HuH-7.5 (cell line): ENCODE results near the gene STK11.

Experiments
- DNase-seq: peaks from one replicate; pipeline ENCODE4 v3.0.0; 2011; ENCODE audit warnings: low spot score

The STK11 gene

GRCh38 chr19:1251330-1252220 lies 46.0 kb downstream of the STK11 start:
- no peak for DNase-seq

DNA sequence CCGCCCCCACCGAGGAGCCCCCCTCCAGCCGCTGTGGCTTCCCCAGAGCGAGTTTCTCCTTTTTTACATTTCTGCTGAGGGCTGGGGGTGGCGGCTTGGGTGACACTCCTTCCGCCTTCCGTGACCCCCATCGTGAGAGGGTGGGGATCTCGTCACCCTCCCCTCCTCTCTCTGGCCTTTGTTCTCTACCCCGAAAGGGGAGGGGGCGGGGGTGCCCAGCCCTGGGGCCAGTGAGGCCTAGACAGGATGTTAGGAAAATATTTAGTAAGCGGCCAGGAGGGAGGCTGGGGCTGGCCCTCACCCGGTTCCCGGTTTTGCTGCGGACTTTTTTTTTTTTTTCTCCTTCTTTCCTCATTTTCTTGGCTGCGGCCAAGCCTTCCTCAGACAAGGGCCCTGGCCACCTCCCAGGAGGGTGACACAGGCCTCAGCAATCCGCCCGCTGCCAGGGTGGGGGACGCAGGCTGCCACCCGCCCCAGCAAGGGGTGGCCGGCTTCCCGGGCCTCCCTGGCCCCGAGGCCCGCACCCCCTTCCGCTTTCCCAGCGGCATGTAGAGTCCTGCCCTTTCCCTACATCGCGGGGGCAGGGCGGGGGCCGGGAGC lies 46.7 kb downstream of the STK11 start:
- no peak for DNase-seq

DNA sequence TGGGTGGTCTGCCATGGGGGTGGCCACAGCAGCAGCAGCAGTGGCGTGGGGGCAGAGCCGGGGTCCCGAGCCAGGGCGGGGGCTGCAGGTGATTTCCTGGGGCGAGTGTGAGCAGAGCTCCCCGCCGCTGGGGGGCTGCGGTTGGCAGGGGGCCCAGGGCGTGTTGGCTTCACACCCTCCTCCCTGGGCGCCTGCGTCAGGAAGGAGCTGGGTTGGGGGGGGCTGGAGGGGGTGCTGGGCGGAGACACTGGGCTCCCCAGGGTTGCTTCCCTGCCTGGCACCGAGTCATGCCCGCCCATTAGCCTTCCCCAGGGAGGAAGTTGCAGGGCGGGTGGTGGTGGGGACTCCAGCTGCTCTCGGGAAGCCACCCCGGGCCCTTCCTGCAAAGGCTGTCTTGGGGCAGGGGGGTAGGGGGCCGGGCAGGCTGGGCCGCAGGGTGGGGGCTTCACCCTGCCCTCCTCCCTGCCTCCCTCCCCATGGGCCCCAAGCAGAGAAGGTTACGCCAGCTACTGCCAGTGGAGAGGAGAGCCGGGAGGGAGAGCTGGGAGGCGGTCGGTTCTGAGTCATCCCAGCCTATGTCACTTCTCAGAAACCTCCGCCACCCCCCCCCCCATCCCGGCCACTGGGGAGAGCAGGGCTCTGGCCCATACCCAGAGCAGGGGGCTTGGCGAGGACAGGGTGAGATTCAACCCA lies 47.4 kb downstream of the STK11 start:
- DNase-seq, result no peak

DNA sequence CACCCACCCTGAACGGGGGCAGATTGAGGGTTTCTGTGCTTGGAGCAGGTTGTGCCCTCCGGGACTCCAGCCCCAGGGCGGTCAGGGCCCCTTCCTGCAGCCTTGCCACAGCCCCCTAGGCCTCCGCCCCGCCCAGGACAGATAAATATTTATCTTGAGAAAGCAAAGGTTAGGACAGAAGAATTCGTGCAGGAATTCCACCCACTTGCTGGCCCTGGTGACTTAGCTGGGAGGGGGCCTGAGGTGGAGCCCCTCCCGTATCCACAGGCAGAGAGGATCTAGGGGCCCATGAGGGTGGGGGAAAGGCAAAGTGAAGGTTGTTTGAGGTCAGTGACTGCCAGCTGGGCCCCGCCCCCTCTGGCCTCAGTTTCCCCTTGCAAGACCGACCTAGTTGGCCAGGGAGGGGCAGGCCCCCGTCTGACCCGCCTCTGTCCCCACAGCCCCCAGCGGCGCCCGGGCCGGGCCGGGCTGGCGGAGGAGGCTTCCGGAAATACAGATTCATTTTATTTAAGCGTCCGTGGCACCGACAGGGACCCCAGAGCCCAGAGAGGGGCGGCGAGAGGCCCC lies 48.0 kb downstream of the STK11 start:
- no peak for DNase-seq

GRCh38 chr19:1254081-1254527 lies 48.5 kb downstream of the STK11 start:
- no peak for DNase-seq

DNA sequence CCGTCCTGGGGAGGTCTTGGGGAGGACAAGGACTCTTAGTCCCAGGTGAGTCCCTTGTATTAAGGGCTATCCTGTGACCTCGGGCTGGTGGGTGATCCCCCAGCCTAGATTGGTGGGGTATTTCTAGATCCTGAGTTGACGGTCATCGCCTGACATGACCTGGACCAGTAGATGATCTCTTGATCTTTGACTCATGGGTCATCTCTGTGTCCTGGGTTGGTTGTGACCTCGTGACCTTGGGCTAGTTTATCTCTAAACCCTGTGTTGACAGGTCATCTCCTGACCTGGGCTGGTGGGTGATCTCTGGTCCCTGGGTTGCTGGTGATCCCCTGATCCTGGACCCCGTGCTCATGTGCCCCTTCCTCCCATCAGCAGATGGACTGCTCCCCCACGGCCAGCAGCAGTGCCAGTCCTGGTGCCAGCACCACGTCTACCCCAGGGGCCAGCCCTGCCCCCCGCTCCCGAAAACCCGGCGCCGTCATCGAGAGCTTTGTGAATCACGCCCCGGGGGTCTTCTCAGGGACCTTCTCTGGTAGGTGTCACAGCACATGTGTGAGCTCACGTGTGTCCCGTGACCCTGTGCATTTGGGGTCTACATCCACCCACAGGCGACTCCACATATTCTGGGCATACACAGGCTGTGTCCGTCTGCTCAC lies 49.1 kb downstream of the STK11 start:
- no peak for DNase-seq

DNA sequence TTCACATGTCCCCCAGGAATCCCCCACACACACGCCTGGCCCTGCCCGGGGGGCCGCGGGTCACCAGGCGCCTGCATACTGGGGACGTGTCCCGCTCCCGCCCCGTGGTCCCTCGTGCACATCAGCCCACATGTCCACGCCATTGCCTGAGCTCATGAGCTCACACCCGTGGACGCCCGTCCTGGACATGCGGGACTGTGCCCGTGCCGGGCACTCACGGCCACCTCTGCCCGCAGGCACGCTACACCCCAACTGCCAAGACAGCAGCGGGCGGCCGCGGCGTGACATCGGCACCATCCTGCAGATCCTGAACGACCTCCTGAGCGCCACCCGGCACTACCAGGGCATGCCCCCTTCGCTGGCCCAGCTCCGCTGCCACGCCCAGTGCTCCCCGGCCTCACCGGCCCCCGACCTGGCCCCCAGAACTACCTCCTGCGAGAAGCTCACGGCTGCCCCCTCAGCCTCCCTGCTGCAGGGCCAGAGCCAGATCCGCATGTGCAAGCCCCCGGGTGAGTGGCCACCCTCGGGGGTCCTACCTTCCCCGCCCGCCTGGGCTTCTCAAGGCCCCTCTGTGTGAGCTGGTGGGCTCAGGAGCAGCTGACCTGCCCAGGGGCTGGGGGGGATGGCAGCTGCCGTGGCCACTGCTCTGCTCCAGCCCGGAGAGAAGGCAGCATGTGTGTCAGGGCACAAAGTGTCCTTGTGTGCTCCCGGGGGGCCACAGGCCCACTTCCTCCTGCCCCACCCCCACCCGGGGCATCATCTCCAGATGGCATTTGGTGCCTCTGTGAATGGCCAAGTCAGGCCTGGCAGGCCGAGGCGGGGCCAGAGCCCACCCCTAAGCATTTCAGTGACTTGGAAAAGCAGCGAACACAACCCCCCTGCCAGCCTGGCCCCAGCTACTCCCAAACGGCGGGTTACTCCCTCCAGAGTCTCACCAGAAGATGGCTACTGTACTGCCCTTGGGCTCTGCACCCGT lies 49.9 kb downstream of the STK11 start:
- no peak for DNase-seq

- DNase-seq, result no peak
These were observed 51.3 kb downstream of the STK11 start for GRCh38 chr19:1256646-1257474.

DNA sequence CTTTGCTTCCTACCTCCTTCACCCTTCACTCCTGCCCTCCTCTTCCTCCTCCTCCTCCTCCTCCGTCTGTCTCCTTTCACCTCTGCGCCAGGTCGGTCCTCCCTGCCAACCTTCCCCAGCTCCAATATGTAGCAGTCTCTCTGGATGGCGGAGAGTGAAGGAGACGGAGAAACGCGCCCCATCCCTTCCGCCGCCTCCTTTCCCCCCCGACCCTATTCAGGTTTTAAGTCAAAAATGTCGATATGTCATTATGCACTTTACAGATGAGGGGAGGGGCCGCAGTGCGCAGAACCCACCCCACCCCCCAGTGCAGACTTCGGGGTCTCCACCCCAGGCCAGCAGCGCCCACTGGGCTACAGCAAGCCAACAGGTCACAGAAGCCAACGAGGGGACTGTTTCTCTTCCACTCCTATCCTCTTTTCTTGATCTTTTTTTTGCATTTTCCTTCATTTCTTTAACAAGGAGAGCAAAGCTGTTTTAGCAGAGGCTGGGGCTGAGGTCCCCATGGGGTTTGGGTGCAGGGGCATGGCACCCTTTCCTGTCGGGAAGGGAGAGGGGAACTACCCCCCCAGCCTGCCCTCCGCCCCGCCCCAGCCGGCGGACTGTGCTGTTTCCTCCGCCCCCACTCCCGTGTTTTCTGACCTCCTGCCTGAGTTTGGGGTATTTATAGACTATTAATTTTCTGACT lies 52.0 kb downstream of the STK11 start:
- no peak for DNase-seq

DNA sequence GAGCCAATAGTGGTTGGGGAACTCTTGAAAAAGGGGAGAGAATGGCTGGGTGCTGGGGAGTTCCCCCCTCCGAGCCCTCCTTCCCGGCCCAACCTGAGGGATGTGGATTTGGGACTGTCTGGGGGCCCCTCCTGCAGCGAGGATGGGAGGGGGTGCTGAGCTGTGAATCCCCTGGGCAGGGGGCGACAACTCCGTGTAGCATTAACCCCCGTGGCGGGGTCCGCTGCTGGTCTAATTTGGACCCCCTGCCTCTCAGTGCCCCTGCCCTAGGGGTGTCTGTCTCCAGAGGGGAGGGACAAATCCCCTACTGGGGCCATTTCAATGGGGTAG lies 52.5 kb downstream of the STK11 start:
- DNase-seq, result no peak

GRCh38 chr19:1258707-1259205 lies 53.2 kb downstream of the STK11 start:
- no peak for DNase-seq

- DNase-seq, result peak; percentile 91
These were observed 53.8 kb downstream of the STK11 start for GRCh38 chr19:1259206-1259875.

GRCh38 chr19:1259876-1260748 lies 54.5 kb downstream of the STK11 start:
- no peak for DNase-seq

DNA sequence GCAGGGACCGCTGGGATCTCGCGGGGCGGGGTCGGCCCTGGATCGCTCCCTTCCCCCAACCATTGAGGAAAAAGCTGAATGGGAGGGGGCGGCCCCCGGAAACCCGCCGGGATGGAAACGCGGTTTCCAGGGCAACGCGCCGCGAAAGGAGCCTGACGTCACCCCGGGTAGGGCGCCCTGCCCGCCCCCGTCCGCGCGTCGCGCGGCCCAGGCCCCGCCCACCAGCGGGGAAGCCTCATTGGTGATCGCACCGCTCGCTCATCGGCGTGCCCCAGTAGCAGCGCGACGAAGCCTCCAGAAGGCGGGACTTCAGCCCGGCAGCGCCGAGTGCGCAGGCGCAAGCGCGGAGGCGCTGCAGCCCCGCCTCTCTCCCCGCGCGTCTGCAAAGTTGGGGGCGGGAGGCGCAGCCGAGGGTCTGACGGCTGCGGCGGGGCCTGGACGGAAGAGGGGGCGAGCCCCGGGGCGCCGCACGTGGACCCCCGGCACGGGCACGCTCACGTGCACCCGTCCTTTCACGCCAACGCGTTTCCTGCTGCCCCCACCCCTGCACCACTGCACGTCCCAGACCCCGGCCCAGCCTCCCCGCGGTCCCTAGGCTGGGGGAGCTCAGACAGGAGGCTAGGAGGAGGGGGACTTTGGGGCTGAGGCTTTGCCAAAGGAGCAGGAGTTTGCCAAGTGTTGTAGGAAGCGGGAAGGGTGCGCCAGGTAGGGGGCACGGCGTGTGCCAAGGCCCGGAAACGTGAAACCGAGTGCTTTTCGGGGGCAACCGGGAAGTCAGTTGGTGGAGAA lies 55.4 kb downstream of the STK11 start:
- peak; percentile 99 for DNase-seq

DNA sequence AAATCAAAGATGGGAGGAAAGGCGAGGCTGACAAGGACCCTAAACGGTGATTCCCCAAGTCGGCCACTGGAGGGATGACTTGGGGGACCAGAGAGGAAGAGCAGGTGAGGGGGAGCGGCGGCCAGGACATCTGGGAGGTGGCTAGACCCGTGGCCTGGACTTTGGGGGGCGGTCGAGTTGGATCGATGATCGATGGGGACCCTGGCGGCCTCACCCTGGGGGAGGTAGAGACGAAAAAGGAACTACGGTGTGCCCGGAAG lies 55.9 kb downstream of the STK11 start:
- DNase-seq, result no peak

DNA sequence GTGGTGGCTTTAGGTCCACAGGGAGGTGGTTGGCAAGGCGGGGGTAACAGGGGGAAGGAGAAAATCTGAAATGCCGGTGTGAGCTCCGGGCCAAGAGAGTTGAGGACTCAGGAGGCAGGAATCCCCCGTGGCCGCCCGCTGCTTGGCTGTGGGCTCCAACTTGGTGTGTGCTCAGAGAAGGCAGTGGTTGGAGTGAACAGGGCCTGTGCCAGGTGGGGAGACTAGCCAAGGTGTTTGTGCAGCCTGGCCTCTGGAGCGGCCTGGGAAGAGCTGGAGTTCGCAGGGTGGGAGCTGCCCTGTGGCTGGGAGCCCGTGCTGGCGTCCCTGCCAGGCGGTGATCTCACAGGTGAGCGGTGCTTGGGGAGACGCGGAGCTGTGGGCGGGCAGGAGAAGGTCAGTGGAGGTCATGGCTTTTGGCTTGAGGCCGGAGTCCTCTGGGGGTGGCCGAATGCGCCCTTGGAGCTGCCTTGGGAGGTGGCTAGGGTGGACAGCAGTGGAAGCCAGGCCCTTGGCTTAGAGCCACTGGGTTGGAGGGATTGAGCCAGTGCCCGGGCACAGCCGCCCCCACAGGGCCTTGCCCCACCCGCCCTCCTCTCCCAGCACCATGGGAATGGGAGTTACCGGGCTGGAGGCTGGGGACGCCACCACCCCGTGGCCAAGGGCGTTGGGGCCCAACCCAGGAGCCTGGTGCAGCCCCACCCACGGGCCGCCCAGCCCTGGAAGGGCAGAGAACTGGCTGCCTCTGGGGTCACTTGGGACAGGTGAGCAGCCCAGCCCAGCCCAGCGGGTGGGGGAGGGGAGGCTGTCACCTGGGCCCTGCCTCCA lies 56.4 kb downstream of the STK11 start:
- DNase-seq, result no peak
